ENCODE data around the gene RABGGTA. TPM values are rescaled to one million over a fixed set of nuclear protein-coding genes. Genes with fewer than 3 reads are reported as not detected.

RABGGTA gene
- total and polyA plus RNA-seq, 9 of the 15 experiments (the other 6 are each of a cell fraction or from before 2014, with no cell fraction given) = 4.5 to 24.2 (median 15.5) TPM

GRCh38 chr14:24293525-24293924 lies 22.1 kb upstream of the RABGGTA start:
- Histone ChIP-seq H3K9ac (ENCODE audit: insufficient read depth in 1 of 2, low read depth in 2 of 2, low read length in 2 of 2) (no peak overlapping the region), H3K9me3 (replicated peaks; ENCODE audit: control insufficient read depth, insufficient read depth, low read depth, low read length) (no peaks in the 10 kb centered on the region), H3K4me2 (ENCODE audit: insufficient read depth, low read length) (no peak overlapping the region), H3K27me3 (ENCODE audit: control insufficient read depth in 2 of 2, insufficient read depth in 2 of 2, low read length in 2 of 2) (no peaks in the 10 kb centered on the region), H4K20me1 (replicated peaks; ENCODE audit: control insufficient read depth, insufficient read depth, low read length) (no peaks in the 10 kb centered on the region), H3K27ac (ENCODE audit: extremely low read depth, low read depth, low read length) (no peak overlapping the region), H3K4me3 (no peak overlapping the region), H3K9me1 (ENCODE audit: control insufficient read depth, insufficient read depth, low read length) (peaks cover 3% of the 10 kb centered on the region), H3K4me1 (replicated peaks in 1 of 2; ENCODE audit: control insufficient read depth in 2 of 2, insufficient read depth in 2 of 2, low read length in 2 of 2) (peaks cover 2 to 9% of the 10 kb centered on the region in 2 experiments; a peak in 3 of 5 replicates), H2AFZ (ENCODE audit: low read depth, low read length) (no peak overlapping the region), H3K36me3 (ENCODE audit: control insufficient read depth, insufficient read depth, low read length) (peaks cover 40% of the 10 kb centered on the region), H3K79me2 (ENCODE audit: control insufficient read depth, insufficient read depth, low read length) (no peaks in the 10 kb centered on the region)
- DNase-seq (ENCODE audit: extremely low read depth in 1 of 4, low spot score in 3 of 4) (no peak), ATAC-seq (no peak), FAIRE-seq (no peak)
- CTCF ChIA-PET (ENCODE audit: low intra/inter-chr PET ratio) = no interaction called here
- no TSS peak for BruUV-seq (replicated peaks)
- in situ Hi-C loops (cut with MboI) = loop anchor here (10.0 kb wide), 1 partner anchor 279 kb away; no protein-coding TSS in a partner anchor
- WGBS (ENCODE audit: insufficient coverage, low coverage, missing lambda C conversion rate) = 80% methylated on average over 1 of the region's 2 CpGs
- POLR2A ChIA-PET = interaction anchor here (0.7 to 0.8 kb wide), 2 partner anchors 23 to 51 kb away, joined by 3 to 4 read pairs; no protein-coding TSS in a partner anchor
- intact Hi-C loops (cut with micrococcal nuclease) = no loop called here
- TF ChIP-seq HMBOX1 (IDR thresholded peaks at IDR 0.05) (no peak), CBX8 (IDR thresholded peaks at IDR 0.05; ENCODE audit: borderline replicate concordance, extremely low read depth, low read depth, low read length, poor library complexity, severe bottlenecking) (no peak), EP300 (IDR thresholded peaks at IDR 0.05; ENCODE audit: low read length) (no peak), RNF219 (CRISPR knock-in tag; IDR thresholded peaks at IDR 0.05) (no peak), FOXM1 (IDR thresholded peaks at IDR 0.05; ENCODE audit: low read depth) (no peak), FOXM1 (CRISPR knock-in tag; IDR thresholded peaks at IDR 0.05; ENCODE audit: low read depth) (no peak), ZNF436 (CRISPR knock-in tag; IDR thresholded peaks at IDR 0.05) (no peak), CBX3 (IDR thresholded peaks at IDR 0.05; ENCODE audit: borderline replicate concordance in 1 of 2, low read length in 2 of 2) (no peak), MTA3 (IDR thresholded peaks at IDR 0.05; ENCODE audit: borderline replicate concordance) (no peak), SP1 (CRISPR knock-in tag; IDR thresholded peaks at IDR 0.05) (no peak), TRIM25 (IDR thresholded peaks at IDR 0.05; ENCODE audit: borderline replicate concordance) (no peak), SRSF3 (IDR thresholded peaks at IDR 0.05; ENCODE audit: insufficient read depth, low read length) (no peak), ZNF316 (IDR thresholded peaks at IDR 0.05) (no peak)

All from K562 (cell line).